Hepatocyte (in vitro differentiated cells): ENCODE data around the gene ZNF585A. TPM values are rescaled to one million over a fixed set of nuclear protein-coding genes. Genes with fewer than 3 reads are reported as not detected.
"Not testable (repeated sequence)": the region's sequence is repeated elsewhere in the genome, so short reads cannot be mapped to it uniquely, and the experiment has no call there.

Experiments
- DNase-seq: peaks from one replicate; pipeline ENCODE4 v3.0.0-alpha.2; 2016; ENCODE audit warnings: low spot score
- H2AFZ ChIP-seq: fragments of 200-600 bp; sonication (generic); 2 replicates; pipeline ENCODE4 v1.6.0; 2016; ENCODE audit warnings: antibody characterized with exemption, mild to moderate bottlenecking
- H3K27ac ChIP-seq: fragments of 200-600 bp; sonication (generic); 2 replicates; pipeline ENCODE4 v1.5.1; 2016; ENCODE audit warnings: mild to moderate bottlenecking
- H3K27me3 ChIP-seq: fragments of 200-600 bp; sonication (generic); 2 replicates; pipeline ENCODE4 v1.6.1; 2016
- H3K36me3 ChIP-seq: fragments of 200-600 bp; sonication (generic); replicated peaks from 2 replicates; pipeline ENCODE4 v1.5.1; 2016; ENCODE audit warnings: low read depth; ENCODE audit not compliant: insufficient read depth
- H3K4me1 ChIP-seq: fragments of 200-600 bp; sonication (generic); 2 replicates; pipeline ENCODE4 v1.5.1; 2016; ENCODE audit warnings: mild to moderate bottlenecking, moderate library complexity; ENCODE audit not compliant: insufficient read depth
- H3K4me2 ChIP-seq: fragments of 200-600 bp; sonication (generic); 2 replicates; pipeline ENCODE4 v1.6.0; 2016
- H3K4me3 ChIP-seq: fragments of 200-600 bp; sonication (generic); 2 replicates; pipeline ENCODE4 v1.5.1; 2016; ENCODE audit warnings: mild to moderate bottlenecking
- H3K79me2 ChIP-seq: fragments of 200-600 bp; sonication (generic); 2 replicates; pipeline ENCODE4 v1.6.0; 2017; ENCODE audit warnings: mild to moderate bottlenecking
- H3K9me2 ChIP-seq: fragments of 200-600 bp; sonication (generic); replicated peaks from 2 replicates; pipeline ENCODE4 v1.6.0; 2017; ENCODE audit warnings: mild to moderate bottlenecking; ENCODE audit not compliant: insufficient read depth
- H3K9me3 ChIP-seq: fragments of 200-600 bp; sonication (generic); 2 replicates; pipeline ENCODE4 v1.5.1; 2016; ENCODE audit warnings: low read depth, mild to moderate bottlenecking
- H4K20me1 ChIP-seq: fragments of 200-600 bp; sonication (generic); 2 replicates; pipeline ENCODE4 v1.6.0; 2016; ENCODE audit warnings: mild to moderate bottlenecking; ENCODE audit not compliant: insufficient read depth, poor library complexity, severe bottlenecking
- CTCF ChIP-seq: fragments of 200-600 bp; sonication (generic); IDR thresholded peaks from 2 replicates; pipeline ENCODE4 v1.5.1; 2016; ENCODE audit warnings: antibody characterized with exemption, mild to moderate bottlenecking; ENCODE audit not compliant: poor library complexity
- EZH2 ChIP-seq: fragments of 200-600 bp; sonication (generic); IDR thresholded peaks from 2 replicates; pipeline ENCODE4 v1.6.1; 2016; ENCODE audit warnings: antibody characterized with exemption, mild to moderate bottlenecking, borderline replicate concordance
- EZH2phosphoT487 ChIP-seq: fragments of 200-600 bp; sonication (generic); IDR thresholded peaks from one replicate; pipeline ENCODE4 v1.6.1; 2018; ENCODE audit warnings: antibody characterized with exemption, mild to moderate bottlenecking, low read depth, moderate library complexity; ENCODE audit not compliant: unreplicated experiment, severe bottlenecking
- WGBS: methylation state at CpG from one replicate; pipeline ENCODE4 v1.1.6; 2016; ENCODE audit warnings: low lambda C conversion rate; ENCODE audit errors: missing lambda C conversion rate; 5-methylcytosine and 5-hydroxymethylcytosine counted together
- polyA plus RNA-seq: library from polyadenylated mRNA; unstranded; fragments of >200 nt; fragmentation: Nextera tagmentation; extraction: Ambion mirVana; gene quantifications from 2 replicates; pipeline ENCODE4 v1.2.1, GENCODE V29; 2016
- total RNA-seq: library from RNA; depleted of rRNA; stranded (reverse); fragments of >200 nt; gene quantifications from 2 replicates; pipeline ENCODE4 v1.2.3, GENCODE V29; 2014

The ZNF585A gene
- total and polyA plus RNA-seq, 2 experiments from 2014 or later: 8.3 to 13.3 TPM

- H3K36me3 ChIP-seq: peaks cover 5% of the 10 kb centered on the region
- DNase-seq: no peak
- no peaks in the 10 kb centered on the region for H3K79me2 ChIP-seq
- H3K4me3 ChIP-seq: no peak overlapping the region
- H3K27me3 ChIP-seq: no peaks in the 10 kb centered on the region
- H3K27ac ChIP-seq: no peak overlapping the region
- H3K4me2 ChIP-seq: no peak overlapping the region
- WGBS: 94% methylated on average over 2 of the region's 2 CpGs
- no peaks in the 10 kb centered on the region for H3K9me3 ChIP-seq
- H3K9me2 ChIP-seq: no peaks in the 10 kb centered on the region
- no peak overlapping the region for H2AFZ ChIP-seq
- TF ChIP-seq CTCF (no peak), EZH2 (no peak), EZH2phosphoT487 (no peak)
- no peaks in the 10 kb centered on the region for H4K20me1 ChIP-seq
- H3K4me1 ChIP-seq: no peaks in the 10 kb centered on the region
These were observed 25.3 kb upstream of the ZNF585A start for GRCh38 chr19:37197768-37198167.

GRCh38 chr19:37197115-37197514 lies 24.6 kb upstream of the ZNF585A start:
- H4K20me1 ChIP-seq, H3K27ac ChIP-seq, H3K9me3 ChIP-seq, H3K27me3 ChIP-seq, H2AFZ ChIP-seq, H3K79me2 ChIP-seq, H3K4me2 ChIP-seq, DNase-seq, H3K4me3 ChIP-seq, H3K9me2 ChIP-seq, H3K4me1 ChIP-seq, H3K36me3 ChIP-seq: not testable (repeated sequence)
- WGBS: 88% methylated on average over 5 of the region's 5 CpGs

GRCh38 chr19:37195248-37195647 lies 22.8 kb upstream of the ZNF585A start:
- not testable (repeated sequence) for H3K27ac ChIP-seq, H2AFZ ChIP-seq, H3K36me3 ChIP-seq, H3K4me2 ChIP-seq, H3K4me1 ChIP-seq, H3K27me3 ChIP-seq, H3K79me2 ChIP-seq, H3K4me3 ChIP-seq, DNase-seq, H3K9me2 ChIP-seq, H3K9me3 ChIP-seq, H4K20me1 ChIP-seq
- 89% methylated on average over 3 of the region's 4 CpGs for WGBS

GRCh38 chr19:37186071-37186470 lies 13.6 kb upstream of the ZNF585A start:
- H3K79me2 ChIP-seq, H3K9me2 ChIP-seq, DNase-seq, H3K4me2 ChIP-seq, H3K27me3 ChIP-seq, H3K4me3 ChIP-seq, H3K4me1 ChIP-seq, H3K27ac ChIP-seq, H4K20me1 ChIP-seq, H3K36me3 ChIP-seq, H2AFZ ChIP-seq: not testable (repeated sequence)
- H3K9me3 ChIP-seq: peaks cover 15% of the 10 kb centered on the region
- 88% methylated on average over 4 of the region's 4 CpGs for WGBS

GRCh38 chr19:37165635-37166034 lies 6.9 kb downstream of the ZNF585A start:
- Histone ChIP-seq H4K20me1 (no peaks in the 10 kb centered on the region), H3K9me3 (peaks cover 34% of the 10 kb centered on the region), H3K79me2 (no peaks in the 10 kb centered on the region), H3K4me3 (no peak overlapping the region), H2AFZ (no peak overlapping the region), H3K9me2 (no peaks in the 10 kb centered on the region), H3K4me2 (no peak overlapping the region), H3K36me3 (peaks cover 11% of the 10 kb centered on the region), H3K27me3 (no peaks in the 10 kb centered on the region), H3K27ac (no peak overlapping the region), H3K4me1 (no peaks in the 10 kb centered on the region)
- no peak for DNase-seq
- 100% methylated on average over 1 of the region's 1 CpG for WGBS
- TF ChIP-seq EZH2phosphoT487: no peak
- TF ChIP-seq CTCF: no peak
- TF ChIP-seq EZH2: no peak
